KMS-11 (cell line): Measurements from ENCODE around the gene GPR35.
"Not testable (repeated sequence)": the region's sequence is repeated elsewhere in the genome, so short reads cannot be mapped to it uniquely, and the experiment has no call there.

Experiments
- H2AFZ ChIP-seq: fragments of 200-600 bp; sonication (generic); 2 replicates; pipeline ENCODE4 v1.6.1; 2016; ENCODE audit warnings: antibody characterized with exemption, mixed run types, low read depth
- H3K27ac ChIP-seq: fragments of 200-600 bp; sonication (generic); 2 replicates; pipeline ENCODE4 v1.6.1; 2016; ENCODE audit warnings: mild to moderate bottlenecking, mixed run types
- H3K27me3 ChIP-seq: fragments of 200-600 bp; sonication (generic); 2 replicates; pipeline ENCODE4 v1.6.1; 2017; ENCODE audit warnings: mild to moderate bottlenecking, low read depth, mixed run types, moderate library complexity; ENCODE audit not compliant: insufficient read depth
- H3K36me3 ChIP-seq: fragments of 200-600 bp; sonication (generic); 2 replicates; pipeline ENCODE4 v1.6.1; 2017; ENCODE audit warnings: mild to moderate bottlenecking, mixed run types; ENCODE audit not compliant: insufficient read depth
- H3K4me1 ChIP-seq: fragments of 200-600 bp; sonication (generic); 2 replicates; pipeline ENCODE4 v1.6.1; 2016; ENCODE audit warnings: mild to moderate bottlenecking, low read depth, mixed run types; ENCODE audit not compliant: poor library complexity, severe bottlenecking
- H3K4me2 ChIP-seq: fragments of 200-600 bp; sonication (generic); 2 replicates; pipeline ENCODE4 v1.7.0; 2016; ENCODE audit warnings: mild to moderate bottlenecking, mixed run types
- H3K4me3 ChIP-seq: fragments of 200-600 bp; sonication (generic); IDR thresholded peaks from 2 replicates; pipeline ENCODE4 v1.6.1; 2017; ENCODE audit warnings: low read depth, low read length, mixed read lengths; ENCODE audit not compliant: insufficient read depth
- H3K79me2 ChIP-seq: fragments of 200-600 bp; sonication (generic); 2 replicates; pipeline ENCODE4 v1.6.1; 2016; ENCODE audit warnings: low read depth, mixed run types; ENCODE audit not compliant: insufficient read depth
- H3K9ac ChIP-seq: fragments of 200-600 bp; sonication (generic); 2 replicates; pipeline ENCODE4 v1.6.1; 2016; ENCODE audit warnings: mild to moderate bottlenecking, mixed run types
- H4K20me1 ChIP-seq: fragments of 200-600 bp; sonication (generic); 2 replicates; pipeline ENCODE4 v1.6.1; 2016; ENCODE audit warnings: mild to moderate bottlenecking, mixed run types; ENCODE audit not compliant: insufficient read depth
- CTCF ChIP-seq: fragments of 200-600 bp; sonication (generic); conservative IDR thresholded peaks from 2 replicates; pipeline ENCODE4 v1.6.1; 2017; ENCODE audit warnings: low read depth, mild to moderate bottlenecking, antibody characterized with exemption, low read length, moderate library complexity, mixed read lengths

GPR35 gene

GRCh38 chr2:240614391-240614790 is 10.9 kb upstream of the GPR35 start:
- no peaks in the 10 kb centered on the region for H3K36me3 ChIP-seq
- H3K9ac ChIP-seq: no peak overlapping the region
- H3K4me1 ChIP-seq: no peaks in the 10 kb centered on the region
- H3K4me3 ChIP-seq: no peak overlapping the region
- no peak for TF ChIP-seq CTCF
- no peak overlapping the region for H3K4me2 ChIP-seq
- no peaks in the 10 kb centered on the region for H4K20me1 ChIP-seq
- no peaks in the 10 kb centered on the region for H3K79me2 ChIP-seq
- no peaks in the 10 kb centered on the region for H3K27me3 ChIP-seq
- no peak overlapping the region for H2AFZ ChIP-seq
- no peak overlapping the region for H3K27ac ChIP-seq

GRCh38 chr2:240615396-240615795 is 9.9 kb upstream of the GPR35 start:
- H3K36me3 ChIP-seq: no peaks in the 10 kb centered on the region
- H3K9ac ChIP-seq: no peak overlapping the region
- no peak overlapping the region for H2AFZ ChIP-seq
- H3K4me2 ChIP-seq: no peak overlapping the region
- H3K79me2 ChIP-seq: no peaks in the 10 kb centered on the region
- H3K4me3 ChIP-seq: no peak overlapping the region
- no peak for TF ChIP-seq CTCF
- H3K27ac ChIP-seq: no peak overlapping the region
- no peaks in the 10 kb centered on the region for H4K20me1 ChIP-seq
- no peaks in the 10 kb centered on the region for H3K27me3 ChIP-seq
- no peaks in the 10 kb centered on the region for H3K4me1 ChIP-seq

GRCh38 chr2:240615820-240616547 is 9.3 kb upstream of the GPR35 start:
- no peak for TF ChIP-seq CTCF
- H2AFZ ChIP-seq: no peak overlapping the region
- no peaks in the 10 kb centered on the region for H3K27me3 ChIP-seq
- H3K79me2 ChIP-seq: no peaks in the 10 kb centered on the region
- H3K4me3 ChIP-seq: no peak overlapping the region
- no peaks in the 10 kb centered on the region for H3K36me3 ChIP-seq
- H3K9ac ChIP-seq: no peak overlapping the region
- no peak overlapping the region for H3K4me2 ChIP-seq
- H3K4me1 ChIP-seq: no peaks in the 10 kb centered on the region
- H3K27ac ChIP-seq: no peak overlapping the region
- H4K20me1 ChIP-seq: no peaks in the 10 kb centered on the region

- H3K27me3 ChIP-seq, H3K4me2 ChIP-seq, H3K27ac ChIP-seq, H2AFZ ChIP-seq, H3K79me2 ChIP-seq, H4K20me1 ChIP-seq, H3K4me3 ChIP-seq, H3K36me3 ChIP-seq, H3K4me1 ChIP-seq, H3K9ac ChIP-seq: not testable (repeated sequence)
Observed at GRCh38 chr2:240616860-240617666, 8.2 kb upstream of the GPR35 start.

GRCh38 chr2:240618776-240619175 is 6.5 kb upstream of the GPR35 start:
- Histone ChIP-seq H3K27me3 (no peaks in the 10 kb centered on the region), H3K4me3 (no peak overlapping the region), H3K4me2 (no peak overlapping the region), H4K20me1 (no peaks in the 10 kb centered on the region), H2AFZ (no peak overlapping the region), H3K36me3 (no peaks in the 10 kb centered on the region), H3K4me1 (no peaks in the 10 kb centered on the region), H3K27ac (no peak overlapping the region), H3K9ac (no peak overlapping the region), H3K79me2 (no peaks in the 10 kb centered on the region)
- no peak for TF ChIP-seq CTCF
